BLaER1 treated with 17β-estradiol and CSF1 and Interleukin-3, amounts not matched to agents 10 nM and 100 nM (cell line): ENCODE measurements around the gene GNAQ.

Source experiments
- H3K27ac ChIP-seq, 11 experiments: shearing (Covaris generic); formaldehyde crosslinking; 2 replicates each; pipeline ENCODE4 v1.8.1; 2022
- H3K27me3 ChIP-seq, 11 experiments: shearing (Covaris generic); formaldehyde crosslinking; 2 replicates each; pipeline ENCODE4 v1.8.1; 2022
- H3K36me3 ChIP-seq, 11 experiments: shearing (Covaris generic); formaldehyde crosslinking; 2 replicates each; pipeline ENCODE4 v1.8.1; 2022
- H3K4me1 ChIP-seq, 10 experiments: shearing (Covaris generic); formaldehyde crosslinking; 2 replicates each; pipeline ENCODE4 v1.8.1; 2022
- H3K4me2 ChIP-seq, 11 experiments: shearing (Covaris generic); formaldehyde crosslinking; 2 replicates each; pipeline ENCODE4 v1.8.1; 2022
- H3K4me3 ChIP-seq, 10 experiments: shearing (Covaris generic); formaldehyde crosslinking; 2 replicates each; pipeline ENCODE4 v1.8.1; 2022
- H3K9ac ChIP-seq, 11 experiments: shearing (Covaris generic); formaldehyde crosslinking; 2 replicates each; pipeline ENCODE4 v1.8.1; 2022
- H3K9me3 ChIP-seq, 11 experiments: shearing (Covaris generic); formaldehyde crosslinking; replicated peaks in 1 of 11; 2 replicates each; pipeline ENCODE4 v1.8.1; 2022
- H4K20me1 ChIP-seq, 11 experiments: shearing (Covaris generic); formaldehyde crosslinking; 2 replicates each; pipeline ENCODE4 v1.8.1; 2022
- Cebpa-rat ChIP-seq, 11 experiments: shearing (Covaris generic); IDR thresholded peaks; 2 replicates each; pipeline ENCODE4 v1.8.1; 2022

The GNAQ gene

GRCh38 chr9:78053627-78054026 is 22.0 kb upstream of the GNAQ start:
- no peak for TF ChIP-seq Cebpa-rat (IDR thresholded peaks at IDR 0.05)
- H3K4me1 ChIP-seq = peaks cover 0 to 13% (median 8%) of the 10 kb centered on the region in 10 experiments; a peak in 16 of 20 replicates
- no peaks in the 10 kb centered on the region for H4K20me1 ChIP-seq
- no peak overlapping the region for H3K4me3 ChIP-seq
- no peak overlapping the region for H3K9ac ChIP-seq
- no peaks in the 10 kb centered on the region for H3K27me3 ChIP-seq
- H3K9me3 ChIP-seq = peaks cover 3 to 36% (median 15%) of the 10 kb centered on the region in 11 experiments; a peak in 17 of 22 replicates
- H3K4me2 ChIP-seq = 0 out of 22 replicates have a peak overlapping the region, but pooled peaks of 1 of the 11 experiments have one; percentile 42
- H3K27ac ChIP-seq = no peak overlapping the region
- H3K36me3 ChIP-seq = no peaks in the 10 kb centered on the region

GRCh38 chr9:78050421-78050820 is 18.8 kb upstream of the GNAQ start:
- no peaks in the 10 kb centered on the region for H3K36me3 ChIP-seq
- H3K4me2 ChIP-seq = no peak overlapping the region
- peaks cover 0 to 22% (median 7%) of the 10 kb centered on the region in 11 experiments; a peak in 10 of 22 replicates for H3K9me3 ChIP-seq

GRCh38 chr9:78049484-78049883 is 17.9 kb upstream of the GNAQ start:
- no peak overlapping the region for H3K9ac ChIP-seq
- no peaks in the 10 kb centered on the region for H4K20me1 ChIP-seq
- no peaks in the 10 kb centered on the region for H3K36me3 ChIP-seq
- H3K4me3 ChIP-seq = no peak overlapping the region
- peaks cover 0 to 9% (median 7%) of the 10 kb centered on the region in 10 experiments; a peak in 16 of 20 replicates for H3K4me1 ChIP-seq
- no peak overlapping the region for H3K27ac ChIP-seq
- TF ChIP-seq Cebpa-rat (IDR thresholded peaks at IDR 0.05) = no peak
- no peaks in the 10 kb centered on the region for H3K27me3 ChIP-seq
- no peak overlapping the region for H3K4me2 ChIP-seq
- H3K9me3 ChIP-seq = peaks cover 0 to 12% (median 4%) of the 10 kb centered on the region in 11 experiments; a peak in 8 of 22 replicates

More at GRCh38 chr9:78050421-78050820, 18.8 kb upstream of the GNAQ start:
- TF ChIP-seq Cebpa-rat (IDR thresholded peaks at IDR 0.05) = no peak
- H4K20me1 ChIP-seq = no peaks in the 10 kb centered on the region
- H3K27me3 ChIP-seq = no peaks in the 10 kb centered on the region
- H3K27ac ChIP-seq = no peak overlapping the region
- no peak overlapping the region for H3K4me3 ChIP-seq
- H3K9ac ChIP-seq = no peak overlapping the region
- peaks cover 0 to 13% (median 8%) of the 10 kb centered on the region in 10 experiments; a peak in 16 of 20 replicates for H3K4me1 ChIP-seq

GRCh38 chr9:78047106-78047505 is 15.5 kb upstream of the GNAQ start:
- H3K4me3 ChIP-seq = no peak overlapping the region
- H3K9ac ChIP-seq = no peak overlapping the region
- TF ChIP-seq Cebpa-rat (IDR thresholded peaks at IDR 0.05) = no peak
- no peak overlapping the region for H3K4me2 ChIP-seq
- H4K20me1 ChIP-seq = no peaks in the 10 kb centered on the region
- no peaks in the 10 kb centered on the region for H3K27me3 ChIP-seq
- no peak overlapping the region for H3K27ac ChIP-seq
- no peaks in the 10 kb centered on the region for H3K9me3 ChIP-seq
- H3K36me3 ChIP-seq = no peaks in the 10 kb centered on the region
- H3K4me1 ChIP-seq = no peaks in the 10 kb centered on the region

GRCh38 chr9:78046112-78046511 is 14.5 kb upstream of the GNAQ start:
- no peaks in the 10 kb centered on the region for H3K36me3 ChIP-seq
- no peaks in the 10 kb centered on the region for H4K20me1 ChIP-seq
- H3K9me3 ChIP-seq = no peaks in the 10 kb centered on the region
- no peak overlapping the region for H3K9ac ChIP-seq
- H3K4me2 ChIP-seq = no peak overlapping the region
- TF ChIP-seq Cebpa-rat (IDR thresholded peaks at IDR 0.05) = no peak
- H3K27ac ChIP-seq = no peak overlapping the region
- H3K4me3 ChIP-seq = no peak overlapping the region
- no peaks in the 10 kb centered on the region for H3K27me3 ChIP-seq
- no peaks in the 10 kb centered on the region for H3K4me1 ChIP-seq

- H3K4me1 ChIP-seq = no peaks in the 10 kb centered on the region
- TF ChIP-seq Cebpa-rat (IDR thresholded peaks at IDR 0.05) = no peak
- H3K27ac ChIP-seq = no peak overlapping the region
These were observed 13.3 kb upstream of the GNAQ start for GRCh38 chr9:78044886-78045285.

GRCh38 chr9:78044189-78044588 is 12.6 kb upstream of the GNAQ start:
- Histone ChIP-seq H3K9ac (no peak overlapping the region), H3K27me3 (no peaks in the 10 kb centered on the region)
- TF ChIP-seq Cebpa-rat (IDR thresholded peaks at IDR 0.05) = no peak

More at GRCh38 chr9:78044886-78045285, 13.3 kb upstream of the GNAQ start:
- Histone ChIP-seq H4K20me1 (no peaks in the 10 kb centered on the region), H3K36me3 (no peaks in the 10 kb centered on the region), H3K9ac (no peak overlapping the region), H3K4me2 (no peak overlapping the region), H3K27me3 (no peaks in the 10 kb centered on the region), H3K4me3 (no peak overlapping the region), H3K9me3 (no peaks in the 10 kb centered on the region)

GRCh38 chr9:78041971-78042370 is 10.4 kb upstream of the GNAQ start:
- no peak for TF ChIP-seq Cebpa-rat (IDR thresholded peaks at IDR 0.05)
- Histone ChIP-seq H3K4me1 (peaks cover 0 to 9% (median 2%) of the 10 kb centered on the region in 10 experiments; a peak in 9 of 20 replicates), H3K4me3 (no peak overlapping the region), H3K27ac (no peak overlapping the region), H4K20me1 (no peaks in the 10 kb centered on the region), H3K9me3 (no peaks in the 10 kb centered on the region), H3K27me3 (no peaks in the 10 kb centered on the region), H3K9ac (no peak overlapping the region), H3K36me3 (no peaks in the 10 kb centered on the region), H3K4me2 (no peak overlapping the region)

More at GRCh38 chr9:78044189-78044588, 12.6 kb upstream of the GNAQ start:
- Histone ChIP-seq H3K9me3 (no peaks in the 10 kb centered on the region), H3K4me1 (peaks cover 0 to under 1% (median 0%) of the 10 kb centered on the region in 10 experiments; a peak in 4 of 20 replicates), H4K20me1 (no peaks in the 10 kb centered on the region), H3K27ac (no peak overlapping the region), H3K4me2 (no peak overlapping the region), H3K36me3 (no peaks in the 10 kb centered on the region), H3K4me3 (no peak overlapping the region)

GRCh38 chr9:78040726-78041125 is 9.1 kb upstream of the GNAQ start:
- Histone ChIP-seq H3K27me3 (no peaks in the 10 kb centered on the region), H3K36me3 (no peaks in the 10 kb centered on the region)

More at GRCh38 chr9:78040726-78041125, 9.1 kb upstream of the GNAQ start:
- Histone ChIP-seq H3K9me3 (no peaks in the 10 kb centered on the region), H3K4me1 (peaks cover 0 to 11% (median 2%) of the 10 kb centered on the region in 10 experiments; a peak in 9 of 20 replicates), H3K27ac (no peak overlapping the region), H4K20me1 (no peaks in the 10 kb centered on the region), H3K4me2 (no peak overlapping the region), H3K9ac (no peak overlapping the region), H3K4me3 (no peak overlapping the region)
- TF ChIP-seq Cebpa-rat (IDR thresholded peaks at IDR 0.05) = no peak
